ENCODE measurements around the gene CLTC.

Gene CLTC

GRCh38 chr17:59666235-59666634 is 46.5 kb downstream of the CLTC start:
- H3K4me3 ChIP-seq (ENCODE audit: low read depth, low read length), result no peak overlapping the region
- TF ChIP-seq, protein P1, sequence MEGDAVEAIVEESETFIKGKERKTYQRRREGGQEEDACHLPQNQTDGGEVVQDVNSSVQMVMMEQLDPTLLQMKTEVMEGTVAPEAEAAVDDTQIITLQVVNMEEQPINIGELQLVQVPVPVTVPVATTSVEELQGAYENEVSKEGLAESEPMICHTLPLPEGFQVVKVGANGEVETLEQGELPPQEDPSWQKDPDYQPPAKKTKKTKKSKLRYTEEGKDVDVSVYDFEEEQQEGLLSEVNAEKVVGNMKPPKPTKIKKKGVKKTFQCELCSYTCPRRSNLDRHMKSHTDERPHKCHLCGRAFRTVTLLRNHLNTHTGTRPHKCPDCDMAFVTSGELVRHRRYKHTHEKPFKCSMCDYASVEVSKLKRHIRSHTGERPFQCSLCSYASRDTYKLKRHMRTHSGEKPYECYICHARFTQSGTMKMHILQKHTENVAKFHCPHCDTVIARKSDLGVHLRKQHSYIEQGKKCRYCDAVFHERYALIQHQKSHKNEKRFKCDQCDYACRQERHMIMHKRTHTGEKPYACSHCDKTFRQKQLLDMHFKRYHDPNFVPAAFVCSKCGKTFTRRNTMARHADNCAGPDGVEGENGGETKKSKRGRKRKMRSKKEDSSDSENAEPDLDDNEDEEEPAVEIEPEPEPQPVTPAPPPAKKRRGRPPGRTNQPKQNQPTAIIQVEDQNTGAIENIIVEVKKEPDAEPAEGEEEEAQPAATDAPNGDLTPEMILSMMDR (IDR thresholded peaks at IDR 0.05; ENCODE audit: low read depth, low read length), result no peak

DNA sequence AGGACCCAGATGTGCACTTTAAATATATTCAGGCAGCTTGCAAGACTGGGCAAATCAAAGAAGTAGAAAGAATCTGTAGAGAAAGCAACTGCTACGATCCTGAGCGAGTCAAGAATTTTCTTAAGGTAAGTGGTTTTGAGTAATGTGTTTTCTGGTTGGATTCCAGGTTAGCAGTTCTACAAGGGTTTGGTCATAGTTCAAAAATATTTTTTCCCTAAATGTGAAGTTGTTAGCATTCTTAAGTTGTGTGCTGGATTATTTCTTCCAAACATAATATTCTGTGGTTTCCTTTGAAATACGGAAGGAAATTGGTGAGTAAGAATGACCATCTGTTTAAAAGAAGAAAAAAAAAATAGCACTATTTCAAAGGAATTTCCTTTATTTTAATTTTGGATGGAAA is 49.1 kb downstream of the CLTC start:
- TF ChIP-seq, protein P1 (IDR thresholded peaks at IDR 0.05; ENCODE audit: low read depth, low read length), result no peak
- no peak overlapping the region for H3K4me3 ChIP-seq (ENCODE audit: low read depth, low read length)

GRCh38 chr17:59669411-59669810 is 49.7 kb downstream of the CLTC start:
- TF ChIP-seq, protein P1 (IDR thresholded peaks at IDR 0.05; ENCODE audit: low read depth, low read length), result no peak

GRCh38 chr17:59669944-59670343 is 50.2 kb downstream of the CLTC start:
- TF ChIP-seq, protein P1 (IDR thresholded peaks at IDR 0.05; ENCODE audit: low read depth, low read length), result no peak
- H3K4me3 ChIP-seq (ENCODE audit: low read depth, low read length), result no peak overlapping the region

More at GRCh38 chr17:59669411-59669810, 49.7 kb downstream of the CLTC start:
- H3K4me3 ChIP-seq (ENCODE audit: low read depth, low read length), result no peak overlapping the region

- TF ChIP-seq, protein P1 (IDR thresholded peaks at IDR 0.05; ENCODE audit: low read depth, low read length), result no peak
- H3K4me3 ChIP-seq (ENCODE audit: low read depth, low read length), result no peak overlapping the region
These were observed 51.7 kb downstream of the CLTC start for GRCh38 chr17:59671386-59671785.

- H3K4me3 ChIP-seq (ENCODE audit: low read depth, low read length), result no peak overlapping the region
- TF ChIP-seq, protein P1 (IDR thresholded peaks at IDR 0.05; ENCODE audit: low read depth, low read length), result no peak
These were observed 55.5 kb downstream of the CLTC start for GRCh38 chr17:59675231-59675630.

DNA sequence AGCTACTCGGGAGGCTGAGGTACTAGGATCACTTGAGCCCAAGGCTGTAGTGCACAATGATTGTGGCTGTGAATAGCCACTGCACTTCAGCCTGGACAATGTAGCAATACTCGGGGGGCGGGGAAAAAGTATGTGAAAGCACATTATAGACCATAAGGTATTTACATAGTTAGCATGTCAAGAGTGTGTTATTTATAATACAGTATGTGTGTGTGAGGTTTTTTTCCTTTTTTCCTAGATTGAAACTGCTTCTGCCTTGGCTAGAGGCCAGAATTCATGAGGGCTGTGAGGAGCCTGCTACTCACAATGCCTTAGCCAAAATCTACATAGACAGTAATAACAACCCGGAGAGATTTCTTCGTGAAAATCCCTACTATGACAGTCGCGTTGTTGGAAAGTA is 57.0 kb downstream of the CLTC start:
- no peak overlapping the region for H3K4me3 ChIP-seq (ENCODE audit: low read depth, low read length)
- TF ChIP-seq, protein P1 (IDR thresholded peaks at IDR 0.05; ENCODE audit: low read depth, low read length), result no peak
